ENCODE data around the gene KLRB1.
"Not testable (repeated sequence)": the region's sequence is repeated elsewhere in the genome, so short reads cannot be mapped to it uniquely, and the experiment has no call there.

The KLRB1 gene

DNA sequence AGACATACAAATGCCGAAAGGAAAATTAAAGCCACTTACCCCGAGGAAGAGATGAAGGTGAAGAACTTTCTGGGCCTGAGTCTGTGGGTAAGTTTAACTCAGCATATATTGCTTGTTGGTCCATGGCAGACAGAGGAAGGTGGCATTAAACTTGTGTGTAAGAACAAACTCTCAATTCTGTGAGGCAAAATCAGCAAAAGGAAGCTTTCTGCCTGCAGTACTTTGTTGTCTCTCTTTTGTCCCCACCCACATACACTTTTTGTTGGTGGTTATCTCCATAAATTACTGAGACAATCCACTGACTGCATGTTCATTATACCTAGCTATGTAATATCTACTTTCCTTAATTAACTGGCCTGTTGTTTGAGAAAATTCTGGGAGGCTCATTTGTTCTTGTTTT, at the start of gene KLRB1:
Gene KLRB1 (minus strand): TSS at position 201 of the 400 bp plus-strand sequence. CDS start 77 bp downstream, at position 124.
- no peak for DNase-seq (ENCODE audit: low read depth in 2 of 2)

DNA sequence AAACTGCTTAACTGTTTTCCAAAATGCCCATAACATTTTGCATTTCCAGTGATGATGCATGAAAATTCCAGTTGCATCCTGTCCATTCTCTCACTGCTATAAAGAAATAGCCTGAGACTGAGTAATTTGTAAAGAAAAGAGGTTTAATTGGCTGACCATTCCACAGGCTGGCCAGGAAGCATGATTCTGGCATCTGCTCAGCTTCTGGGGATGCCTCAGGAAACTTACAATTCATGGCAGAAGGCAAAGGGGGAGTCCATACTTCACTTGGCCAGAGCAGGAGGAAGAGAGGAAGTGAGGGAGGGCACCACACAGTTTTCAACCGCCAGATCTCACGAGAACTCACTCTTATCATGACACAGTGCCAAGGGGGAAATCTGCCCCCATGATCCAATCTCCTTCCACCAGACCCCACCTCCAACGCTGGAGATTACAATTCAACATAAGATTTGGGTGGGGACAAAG, 43.6 kb upstream of the KLRB1 start:
- peak; percentile 61 to 65 for DNase-seq (ENCODE audit: low read depth in 2 of 2)

DNA sequence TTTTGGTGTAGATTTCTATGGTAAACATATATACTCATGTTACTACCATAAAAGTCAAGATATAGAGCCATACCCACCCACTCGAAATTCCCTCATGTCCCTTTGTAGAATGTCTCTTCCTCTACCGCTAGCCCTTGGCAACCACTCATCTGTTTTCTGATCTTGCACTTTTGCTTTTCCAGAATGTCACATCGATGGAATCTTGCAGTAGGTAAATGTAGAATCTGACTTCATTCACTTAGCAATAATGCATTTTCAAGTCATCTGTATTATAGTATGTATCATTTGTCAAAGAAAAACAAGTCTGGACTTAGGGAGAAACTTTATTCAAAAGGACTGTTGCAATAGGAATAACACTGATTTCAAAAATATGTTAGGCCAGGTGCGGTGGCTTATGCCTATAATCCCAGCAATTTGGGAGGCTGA, 42.4 kb upstream of the KLRB1 start:
- no peak for DNase-seq (ENCODE audit: low read depth in 2 of 2)

DNA sequence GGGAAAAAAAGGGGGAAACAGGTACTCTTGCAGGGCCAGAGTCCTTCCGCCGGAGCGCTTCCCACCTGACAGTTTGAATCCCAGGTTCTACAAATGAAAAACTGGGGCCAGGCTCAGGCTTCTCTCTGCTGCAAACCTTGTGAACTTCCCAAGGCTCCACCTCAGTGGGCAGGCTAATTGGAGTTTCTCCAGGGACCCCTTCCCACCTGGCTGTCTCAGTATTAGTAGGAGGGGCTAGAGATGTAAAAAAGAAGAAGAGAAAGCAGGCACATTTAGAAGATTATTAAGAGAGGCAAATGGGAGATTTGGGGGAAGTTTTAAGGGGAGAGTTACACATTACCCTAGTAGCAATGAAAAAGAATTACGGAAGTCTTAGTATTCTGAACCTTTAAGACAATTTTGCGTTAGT, 41.8 kb upstream of the KLRB1 start:
- DNase-seq (ENCODE audit: low read depth in 2 of 2): no peak

DNA sequence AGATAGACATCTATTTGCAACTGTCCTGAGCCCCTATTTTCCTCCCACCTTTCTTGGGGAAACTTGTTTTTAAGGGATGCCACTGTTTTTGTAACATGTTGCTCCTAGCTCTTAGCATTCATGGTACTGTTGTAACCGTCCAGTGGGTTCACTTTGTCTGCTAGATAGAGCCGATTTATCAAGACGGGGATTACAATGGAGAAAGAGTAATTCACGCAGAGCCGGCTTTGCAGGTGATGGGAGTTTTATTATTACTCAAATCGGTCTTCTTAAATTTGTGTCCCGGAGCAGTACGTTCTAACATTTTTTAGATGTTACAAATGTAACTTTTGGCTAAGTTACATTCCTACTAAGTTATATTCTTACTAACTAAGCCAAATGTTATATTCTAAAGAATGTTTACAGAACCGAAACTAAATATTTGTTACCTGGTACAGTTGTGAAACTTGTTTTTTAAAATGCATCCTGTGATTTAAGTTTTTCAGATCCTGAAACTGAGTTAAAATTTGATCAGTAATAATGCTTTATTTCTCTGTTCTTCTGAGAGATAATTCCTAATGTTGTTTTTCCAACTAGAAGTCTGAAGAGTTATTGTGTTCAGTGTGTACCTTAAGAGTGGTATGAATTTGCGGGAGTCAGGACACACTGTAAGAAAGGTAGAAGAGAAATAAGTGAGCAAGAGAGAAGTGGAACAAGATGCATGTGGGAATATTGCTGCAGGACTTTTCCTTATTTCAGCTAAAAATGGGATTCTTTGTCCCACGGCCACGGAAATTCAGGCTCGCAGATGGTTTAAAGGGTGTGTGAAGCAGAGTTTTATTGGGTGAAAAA, 41.2 kb upstream of the KLRB1 start:
- DNase-seq (ENCODE audit: low read depth in 2 of 2): no peak

DNA sequence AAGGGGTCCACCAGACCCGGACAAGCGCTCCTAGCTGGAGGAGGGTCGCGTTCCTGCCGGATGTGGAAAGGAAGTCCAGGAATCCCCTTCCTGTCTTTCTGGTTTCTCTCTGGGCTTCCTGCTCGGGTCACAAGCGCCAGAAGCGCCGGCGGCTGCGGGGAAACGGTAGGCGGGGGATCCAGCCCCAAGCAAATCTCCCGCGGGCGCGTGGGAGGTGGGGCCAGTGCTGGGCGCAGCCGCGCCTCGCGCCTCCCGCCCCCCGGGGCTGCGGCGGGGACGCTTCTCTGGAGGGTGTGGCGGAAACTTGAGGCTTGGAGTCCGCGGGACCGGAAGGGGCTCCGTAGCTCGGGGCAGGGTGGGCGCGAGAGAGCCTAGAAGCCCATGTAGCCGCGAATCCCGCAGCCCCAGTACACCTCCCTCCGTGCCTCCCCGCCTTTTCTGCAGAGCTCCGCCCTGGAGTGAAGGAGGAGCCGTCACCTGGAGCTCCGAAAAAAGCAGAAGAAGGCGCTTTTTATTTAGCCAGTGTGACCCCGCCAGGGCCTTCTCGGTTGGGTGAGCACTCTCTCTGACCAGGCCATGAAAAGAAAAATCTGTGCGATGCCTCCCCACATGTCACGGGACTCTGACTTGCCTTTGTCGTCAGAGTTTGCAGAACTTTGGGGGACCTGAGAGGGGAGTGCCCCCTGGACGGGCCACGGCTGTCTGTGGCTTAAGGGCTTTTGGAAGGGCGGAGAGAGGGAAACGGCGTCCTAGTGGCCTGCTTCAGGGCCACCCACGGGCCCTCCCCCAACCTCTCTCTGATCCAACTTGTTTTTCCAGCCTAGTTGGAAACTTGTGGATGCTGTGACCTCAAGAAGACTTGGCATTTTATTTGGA, 40.3 kb upstream of the KLRB1 start:
- peak; percentile 88 to 92 for DNase-seq (ENCODE audit: low read depth in 2 of 2)

DNA sequence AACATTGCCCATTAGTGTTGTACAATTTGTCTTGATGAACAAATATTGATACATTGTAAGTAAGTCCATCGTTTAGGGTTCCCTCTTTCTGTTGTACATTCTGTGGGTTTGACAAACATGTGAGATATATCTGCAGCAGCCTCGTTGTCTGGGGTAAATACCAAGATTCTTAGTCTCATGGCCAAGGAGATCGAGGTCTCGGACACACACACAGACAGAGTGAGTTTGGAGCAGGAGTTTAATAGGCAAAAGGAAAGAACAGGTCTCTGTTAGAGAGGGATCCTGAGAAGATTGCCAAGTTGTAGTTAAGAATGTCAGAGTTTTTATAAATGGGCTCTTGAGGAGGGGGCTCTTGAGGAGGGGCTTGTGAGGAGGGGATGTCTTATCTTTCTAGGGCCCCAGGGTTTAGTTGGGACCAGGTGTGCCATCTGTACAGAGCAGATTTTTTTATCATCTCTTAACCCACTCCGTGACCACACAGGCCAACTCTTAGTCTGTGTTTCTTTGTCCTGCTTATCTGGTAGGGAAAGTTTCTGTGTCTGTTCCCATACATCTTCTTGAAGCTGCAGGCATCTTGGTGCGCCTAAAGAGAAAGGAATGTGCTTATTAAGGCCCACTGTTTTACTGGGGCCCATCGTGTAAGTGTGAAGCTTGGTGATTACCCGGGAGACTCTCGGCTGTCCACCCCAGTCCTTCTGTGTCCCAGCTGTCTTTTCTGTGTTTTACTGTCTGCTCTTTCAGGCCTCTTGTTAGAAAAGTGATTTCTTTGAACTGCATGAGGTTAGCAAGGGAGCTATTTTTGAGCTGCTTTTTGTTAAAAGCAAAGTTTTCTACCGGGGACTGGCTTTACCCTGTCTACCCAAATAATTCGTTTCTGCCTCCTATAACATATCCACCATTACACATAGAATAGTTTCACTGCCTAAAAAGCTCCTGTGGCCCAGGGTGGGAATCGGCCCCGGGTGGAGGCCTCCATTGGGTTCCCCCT, 39.4 kb upstream of the KLRB1 start:
- no peak for DNase-seq (ENCODE audit: low read depth in 2 of 2)

DNA sequence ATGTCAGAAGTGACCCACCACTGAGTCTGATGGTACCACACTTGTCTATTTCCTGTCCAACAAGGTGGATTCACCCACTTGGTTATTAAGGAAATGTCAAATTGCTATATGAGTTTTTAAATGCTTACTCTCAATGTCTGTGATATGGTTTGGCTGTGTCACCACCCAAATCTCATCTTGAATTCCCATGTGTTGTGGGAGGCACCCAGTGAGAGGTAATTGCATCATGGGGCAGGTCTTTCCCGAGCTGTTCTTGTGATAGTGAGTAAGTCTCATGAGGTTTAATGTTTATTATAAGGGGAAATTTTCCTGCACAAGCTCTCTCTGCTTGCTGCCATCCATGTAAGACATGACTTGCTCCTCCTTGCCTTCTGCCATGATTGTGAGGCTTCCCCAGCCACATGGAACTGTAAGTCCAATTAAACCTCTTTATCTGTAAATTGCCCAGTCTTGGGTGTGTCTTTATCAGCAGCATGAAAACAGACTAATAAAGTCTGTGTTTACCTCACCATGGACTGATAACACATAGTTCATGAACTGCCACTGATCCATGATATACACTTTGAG, 37.4 kb upstream of the KLRB1 start:
- DNase-seq (ENCODE audit: low read depth in 2 of 2): not testable (repeated sequence)

DNA sequence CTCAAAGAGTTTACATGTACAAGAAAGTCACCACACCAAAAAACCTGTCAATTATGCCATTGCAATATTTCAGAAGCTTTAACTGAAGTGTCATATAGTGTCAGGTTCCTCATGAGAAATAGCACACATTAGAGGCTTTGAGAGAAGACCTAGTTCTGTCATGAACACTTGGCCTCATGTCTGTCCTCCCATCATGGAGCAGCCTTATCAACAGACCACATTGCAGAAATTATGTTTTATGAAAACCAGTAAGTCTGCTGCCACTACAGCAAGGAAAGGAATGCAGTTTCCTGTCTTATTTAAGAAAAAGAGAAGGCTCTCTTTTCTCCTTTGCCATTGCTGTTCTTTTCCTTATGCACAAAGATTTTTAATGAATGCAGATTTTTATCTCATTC, 35.5 kb upstream of the KLRB1 start:
- DNase-seq (ENCODE audit: low read depth in 2 of 2): no peak

DNA sequence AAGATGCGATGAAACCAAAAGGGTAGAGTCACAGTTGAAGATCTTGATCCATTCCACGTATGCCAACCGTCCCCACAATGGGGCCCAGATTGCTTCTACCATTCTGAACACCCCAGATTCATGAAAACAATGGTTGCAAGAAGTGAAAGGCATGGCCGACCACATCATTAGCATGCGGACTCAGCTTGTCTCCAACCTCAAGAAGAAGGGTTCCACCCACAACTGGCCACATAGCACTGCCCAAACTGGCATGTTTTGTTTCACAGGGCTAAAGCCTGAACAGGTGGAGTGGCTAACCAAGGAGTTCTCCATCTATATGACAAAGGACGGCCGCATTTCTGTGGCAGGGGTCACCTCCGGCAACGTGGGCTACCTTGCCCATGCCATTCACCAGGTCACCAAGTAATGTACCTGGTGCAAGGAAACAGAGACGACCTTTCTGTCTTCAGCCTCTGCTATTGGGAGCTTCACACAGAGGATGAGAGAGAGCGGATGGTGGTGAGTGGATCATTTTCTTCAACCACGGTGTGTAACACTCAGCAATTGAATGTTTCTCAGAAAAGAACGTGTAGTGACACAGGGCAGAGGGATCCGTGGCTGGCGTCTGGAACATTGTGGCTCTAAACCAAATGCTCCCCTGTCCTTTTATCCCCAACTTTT, 35.0 kb upstream of the KLRB1 start:
- DNase-seq (ENCODE audit: low read depth in 2 of 2): no peak

DNA sequence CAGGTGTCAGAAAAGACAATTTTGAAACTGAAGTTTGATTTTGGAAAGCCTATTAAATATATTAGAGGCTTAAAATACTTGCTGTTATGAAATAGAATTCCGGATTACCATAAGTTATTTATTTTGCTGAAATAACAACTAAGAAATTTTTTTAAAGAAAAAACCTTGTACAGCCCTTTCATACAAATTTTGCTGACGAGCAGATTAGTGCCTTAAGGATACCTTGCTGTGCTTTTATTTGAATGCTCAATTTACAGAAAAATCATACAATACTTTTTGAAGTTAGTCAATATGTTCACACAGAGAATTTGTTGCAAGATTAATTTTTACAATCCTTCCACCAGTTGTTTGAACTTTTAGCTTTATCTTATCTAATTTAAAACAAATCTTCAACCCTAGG, 32.3 kb upstream of the KLRB1 start:
- no peak for DNase-seq (ENCODE audit: low read depth in 2 of 2)

DNA sequence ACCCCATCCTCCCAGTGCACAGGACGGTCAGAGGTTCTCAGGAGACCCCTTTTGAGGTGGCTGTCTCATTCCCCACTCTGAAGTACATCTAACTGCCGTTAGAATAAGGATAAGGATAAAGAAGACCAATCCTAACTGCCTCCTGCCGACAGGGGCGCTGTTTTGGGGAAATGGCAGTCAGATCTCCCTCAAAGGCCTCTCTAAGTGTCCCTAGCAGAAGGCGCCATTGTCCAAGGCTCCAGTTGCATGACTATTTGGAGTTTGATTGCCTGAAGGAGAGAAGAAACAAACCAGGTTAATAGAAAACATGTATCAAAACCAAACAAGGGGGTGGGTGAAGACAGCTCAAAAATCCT, 29.1 kb upstream of the KLRB1 start:
- DNase-seq (ENCODE audit: low read depth in 2 of 2): no peak

DNA sequence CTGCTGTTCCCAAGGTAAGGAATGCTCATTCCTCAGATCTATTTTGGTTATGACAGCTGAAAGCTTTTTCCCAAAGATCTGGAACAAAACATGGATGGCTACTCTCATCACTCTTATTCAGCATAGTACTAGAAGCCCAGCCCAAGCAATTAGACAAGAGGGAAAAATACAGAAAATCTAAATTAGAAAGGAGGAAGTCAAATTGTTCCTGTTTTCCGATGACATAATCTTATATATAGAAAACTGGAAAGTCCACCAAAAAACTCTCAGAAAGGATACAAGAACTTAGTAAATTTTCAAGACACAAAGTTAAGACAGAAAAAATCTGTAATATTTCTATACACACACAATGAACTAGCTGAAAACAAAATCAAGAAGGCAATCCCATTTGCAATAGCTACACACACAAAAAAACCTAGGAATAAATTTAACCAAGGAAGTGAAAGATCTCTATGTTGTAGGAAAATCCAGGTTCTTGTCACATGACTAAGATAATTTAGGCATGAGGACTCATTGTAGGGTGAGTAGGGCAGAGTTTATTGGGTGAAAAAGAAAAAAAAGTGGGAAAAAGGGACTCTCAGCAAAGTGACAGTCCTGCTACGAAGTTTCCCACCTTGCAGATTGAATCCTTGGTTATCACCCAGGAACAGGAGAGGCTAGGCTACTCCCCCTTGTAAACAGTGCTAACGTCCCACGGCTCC, 28.6 kb upstream of the KLRB1 start:
- DNase-seq (ENCODE audit: low read depth in 2 of 2): no peak

DNA sequence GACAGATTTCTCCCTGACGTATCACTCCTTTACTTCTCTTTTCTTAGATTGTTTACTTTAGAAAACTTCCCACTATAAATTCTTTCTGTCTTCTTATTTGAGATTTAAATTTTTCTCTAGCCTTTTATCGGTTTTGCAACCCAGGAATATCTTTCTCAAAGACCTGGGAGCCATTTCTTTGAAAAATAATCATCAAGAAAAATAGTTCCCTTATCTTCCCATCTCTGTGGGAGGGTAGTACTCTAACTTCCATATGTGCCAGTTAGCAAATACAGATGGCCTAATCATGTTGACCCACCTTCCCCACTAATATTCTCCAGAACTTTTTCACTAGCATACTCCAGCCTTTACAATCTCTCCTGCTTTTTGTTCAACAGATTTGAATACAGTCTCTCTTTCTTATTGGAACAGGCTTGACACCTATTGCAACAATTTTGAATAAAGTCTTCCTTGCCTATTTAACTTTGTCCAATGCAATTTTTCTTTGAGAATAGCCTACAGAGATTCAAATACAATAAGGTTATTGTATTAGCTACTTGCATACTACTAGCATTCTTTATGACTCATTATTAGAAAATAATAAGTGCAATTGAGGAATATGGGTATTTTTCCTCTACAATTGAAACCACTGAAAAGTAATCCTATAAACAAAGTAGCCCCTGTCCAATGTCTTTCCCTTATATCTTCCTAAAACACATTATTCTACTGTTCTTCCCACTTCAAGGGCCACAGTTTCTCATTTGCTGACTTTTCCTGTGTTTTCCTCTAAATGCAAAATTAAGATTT, 27.4 kb upstream of the KLRB1 start:
- no peak for DNase-seq (ENCODE audit: low read depth in 2 of 2)

DNA sequence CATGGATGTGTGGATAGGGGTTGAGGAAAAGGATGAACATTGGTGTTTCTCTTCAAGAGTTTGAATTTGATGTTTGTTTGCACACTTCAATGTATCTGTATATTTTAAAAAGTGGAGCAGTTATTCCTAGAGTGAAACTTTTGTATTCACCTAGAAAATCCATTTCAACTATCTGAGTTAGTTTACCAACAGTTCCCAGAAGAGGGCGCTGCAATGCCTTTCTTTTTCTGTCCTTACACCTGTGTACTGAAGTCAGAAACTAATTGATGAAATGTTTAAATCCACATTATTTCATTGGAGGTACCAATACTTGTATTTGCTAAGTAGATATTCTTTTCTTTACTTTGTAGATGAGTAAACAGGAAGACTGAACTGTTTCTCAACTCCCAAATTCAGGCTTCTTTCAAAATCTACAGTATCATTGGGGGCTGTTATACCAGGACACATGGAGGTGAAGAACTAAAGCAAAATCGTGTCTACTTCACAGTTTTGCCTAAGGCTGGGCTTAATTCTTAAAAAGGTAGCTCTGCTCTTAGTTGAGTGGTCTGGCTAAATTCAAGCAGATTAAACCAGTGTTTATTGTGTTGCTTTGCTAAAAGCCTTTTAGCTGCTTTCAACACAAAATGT, 26.6 kb upstream of the KLRB1 start:
- peak; percentile 56 to 76 for DNase-seq (ENCODE audit: low read depth in 2 of 2)

DNA sequence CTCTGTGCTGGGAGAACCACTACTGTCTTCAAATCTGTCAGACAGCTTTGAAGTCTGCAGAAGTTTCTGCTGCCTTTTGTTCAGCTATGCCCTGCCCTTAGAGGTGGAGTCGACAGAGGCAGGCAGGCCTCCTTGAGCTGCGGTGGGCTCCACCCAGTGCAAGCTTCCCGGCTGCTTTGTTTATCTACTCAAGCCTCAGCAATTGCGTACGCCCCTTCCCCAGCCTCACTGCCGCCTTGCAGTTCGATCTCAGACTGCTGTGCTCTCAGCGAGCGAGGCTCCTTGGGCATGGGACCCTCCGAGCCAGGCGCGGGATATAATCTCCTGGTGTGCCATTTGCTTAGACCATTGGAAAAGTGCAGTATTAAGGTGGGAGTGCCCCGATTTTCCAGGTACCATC, 25.1 kb upstream of the KLRB1 start:
- DNase-seq (ENCODE audit: low read depth in 2 of 2): no peak

DNA sequence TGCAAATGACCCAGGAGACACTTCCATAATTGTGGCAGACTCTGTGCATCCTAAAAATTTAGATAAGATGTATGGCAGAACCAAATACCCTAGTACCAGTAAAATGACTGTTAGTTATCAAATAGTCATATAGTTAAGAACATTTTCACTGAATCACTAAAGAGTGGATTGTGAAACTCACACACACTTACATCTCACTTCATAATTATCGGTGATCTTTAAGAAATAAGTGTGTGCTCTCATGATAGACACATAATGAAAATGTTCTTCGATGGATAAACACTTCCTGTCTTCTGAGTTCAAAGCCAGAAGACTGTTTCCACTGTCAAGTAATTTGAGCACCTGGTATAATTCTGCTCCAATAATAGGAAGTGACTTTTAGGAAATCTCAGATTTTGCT, 19.1 kb upstream of the KLRB1 start:
- no peak for DNase-seq (ENCODE audit: low read depth in 2 of 2)

DNA sequence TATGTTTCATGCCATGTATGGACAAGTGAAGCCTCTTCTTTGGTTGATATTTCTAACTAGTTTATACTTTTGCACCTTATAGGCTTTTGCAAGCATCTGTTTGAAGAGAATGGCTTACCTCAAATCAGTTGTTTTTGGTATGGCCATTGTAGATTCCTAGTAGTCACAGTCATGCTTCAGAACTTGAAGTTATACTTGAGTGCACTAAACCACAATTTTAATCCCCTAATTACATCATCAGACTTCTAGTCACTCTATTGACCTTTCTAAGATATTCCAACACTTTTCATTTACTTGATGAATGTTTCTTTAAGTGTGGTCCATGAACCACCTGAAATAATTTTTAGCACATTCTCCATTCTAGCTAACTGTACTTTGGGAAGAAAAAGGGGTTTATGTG, 18.6 kb upstream of the KLRB1 start:
- no peak for DNase-seq (ENCODE audit: low read depth in 2 of 2)

DNA sequence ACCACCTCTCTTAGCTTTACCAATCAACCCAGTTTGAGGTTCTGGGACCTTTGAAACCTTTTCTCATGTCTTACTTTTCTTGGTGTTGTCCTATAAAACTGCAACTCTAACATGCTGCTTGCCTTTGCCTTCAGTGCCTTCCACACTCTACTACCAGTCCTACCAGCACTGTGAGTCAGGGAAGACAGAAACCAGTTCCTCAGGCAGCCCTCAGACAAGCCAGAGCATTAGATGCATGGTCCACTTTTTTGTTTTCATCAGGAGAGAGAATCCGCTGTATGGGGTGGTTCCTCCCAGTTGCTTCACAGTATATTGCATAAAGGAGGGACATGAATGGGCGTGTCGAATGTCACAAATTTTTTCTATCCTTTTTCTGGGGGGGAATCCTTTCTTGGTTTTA, 17.3 kb upstream of the KLRB1 start:
- no peak for DNase-seq (ENCODE audit: low read depth in 2 of 2)
